Trophoblast cell (in vitro differentiated cells and primary cell): ENCODE data around the gene LACTBL1.

Experiments
- DNase-seq, 2 donors: peaks; one replicate each; pipeline ENCODE4 v3.0.0-alpha.2; 2016
- H2AFZ ChIP-seq: 2 replicates; pipeline ENCODE4 v1.6.1; 2013; ENCODE audit warnings: low read length, moderate library complexity, mild to moderate bottlenecking; ENCODE audit not compliant: insufficient read depth, poor library complexity
- H2AK5ac ChIP-seq: 2 replicates; pipeline ENCODE4 v1.6.1; 2013; ENCODE audit warnings: mild to moderate bottlenecking, low read length
- H2BK120ac ChIP-seq: 2 replicates; pipeline ENCODE4 v1.6.1; 2013; ENCODE audit warnings: low read length, mild to moderate bottlenecking, moderate library complexity; ENCODE audit not compliant: insufficient read depth, poor library complexity
- H2BK12ac ChIP-seq: 2 replicates; pipeline ENCODE4 v1.6.1; 2013; ENCODE audit warnings: mild to moderate bottlenecking, low read length, moderate library complexity
- H2BK5ac ChIP-seq: 2 replicates; pipeline ENCODE4 v1.6.1; 2013; ENCODE audit warnings: low read length, low read depth, moderate library complexity, mild to moderate bottlenecking; ENCODE audit not compliant: poor library complexity
- H3K14ac ChIP-seq: 2 replicates; pipeline ENCODE4 v1.6.1; 2013; ENCODE audit warnings: mild to moderate bottlenecking, low read length
- H3K18ac ChIP-seq: 2 replicates; pipeline ENCODE4 v1.6.1; 2013; ENCODE audit warnings: mild to moderate bottlenecking, low read length
- H3K23ac ChIP-seq: 2 replicates; pipeline ENCODE4 v1.6.1; 2013; ENCODE audit warnings: low read length
- H3K27ac ChIP-seq: 2 replicates; pipeline ENCODE4 v1.5.1; 2013; ENCODE audit warnings: low read depth, mild to moderate bottlenecking, inconsistent platforms, low read length, moderate library complexity
- H3K27me3 ChIP-seq: 2 replicates; pipeline ENCODE4 v1.6.1; 2013; ENCODE audit warnings: inconsistent platforms, mild to moderate bottlenecking, low read length, moderate library complexity; ENCODE audit not compliant: insufficient read depth
- H3K36me3 ChIP-seq, 2 experiments: 1 replicate in 1 of 2; 2 replicates in 1 of 2; pipeline ENCODE4 v1.6.1; 2013; ENCODE audit warnings: low read length in 2 of 2, mild to moderate bottlenecking in 2 of 2, moderate library complexity in 1 of 2; ENCODE audit not compliant: insufficient read depth in 2 of 2, control insufficient read depth in 1 of 2
- H3K4ac ChIP-seq: 2 replicates; pipeline ENCODE4 v1.6.1; 2013; ENCODE audit warnings: low read depth, mild to moderate bottlenecking, low read length, moderate library complexity
- H3K4me1 ChIP-seq, 2 experiments: 1 replicate in 1 of 2; 2 replicates in 1 of 2; pipeline ENCODE4 v1.6.1; 2013; ENCODE audit warnings: low read length in 2 of 2, mild to moderate bottlenecking in 2 of 2, moderate library complexity in 1 of 2; ENCODE audit not compliant: insufficient read depth in 2 of 2, control insufficient read depth in 1 of 2
- H3K4me2 ChIP-seq: 2 replicates; pipeline ENCODE4 v1.6.1; 2013; ENCODE audit warnings: inconsistent platforms, mild to moderate bottlenecking, low read length, moderate library complexity
- H3K4me3 ChIP-seq: 2 replicates; pipeline ENCODE4 v1.5.1; 2013; ENCODE audit warnings: mild to moderate bottlenecking, low read depth, low read length, inconsistent platforms
- H3K79me1 ChIP-seq: one replicate; pipeline ENCODE4 v1.6.1; 2013; ENCODE audit warnings: low read length
- H3K79me2 ChIP-seq: 2 replicates; pipeline ENCODE4 v1.6.1; 2013; ENCODE audit warnings: low read length, mild to moderate bottlenecking; ENCODE audit not compliant: control insufficient read depth, insufficient read depth, poor library complexity
- H3K9ac ChIP-seq: 2 replicates; pipeline ENCODE4 v1.6.1; 2013; ENCODE audit warnings: mild to moderate bottlenecking, low read length
- H3K9me3 ChIP-seq: 2 replicates; pipeline ENCODE4 v1.6.1; 2013; ENCODE audit warnings: low read depth, mild to moderate bottlenecking, control low read depth, inconsistent platforms, low read length; ENCODE audit not compliant: insufficient read depth
- H4K12ac ChIP-seq: 2 replicates; pipeline ENCODE4 v1.6.1; 2013; ENCODE audit warnings: low read depth, mild to moderate bottlenecking, low read length, moderate library complexity
- H4K8ac ChIP-seq: 2 replicates; pipeline ENCODE4 v1.6.1; 2013; ENCODE audit warnings: low read depth, mild to moderate bottlenecking, low read length, moderate library complexity
- H4K91ac ChIP-seq: one replicate; pipeline ENCODE4 v1.6.1; 2013; ENCODE audit warnings: low read depth, mild to moderate bottlenecking, low read length, moderate library complexity
- WGBS: extraction: QIAGEN DNeasy Blood & Tissue Kit; methylation state at CpG from one replicate; pipeline ENCODE4 v1.1.7; 2013; ENCODE audit warnings: missing lambda C conversion rate; ENCODE audit not compliant: insufficient read length, insufficient coverage; ENCODE audit errors: extremely low coverage; 5-methylcytosine and 5-hydroxymethylcytosine counted together

LACTBL1 gene

GRCh38 chr1:22959545-22960360 is 12.9 kb downstream of the LACTBL1 start:
- Histone ChIP-seq H3K9me3 (no peaks in the 10 kb centered on the region), H3K4me1 (no peaks in the 10 kb centered on the region), H3K9ac (no peak overlapping the region), H4K12ac (no peak overlapping the region), H3K14ac (no peak overlapping the region), H2BK12ac (no peak overlapping the region), H4K8ac (no peak overlapping the region), H3K4me2 (no peak overlapping the region), H3K23ac (no peak overlapping the region), H3K18ac (no peak overlapping the region), H3K36me3 (no peaks in the 10 kb centered on the region), H3K4me3 (no peak overlapping the region), H3K79me2 (no peaks in the 10 kb centered on the region), H2BK120ac (no peak overlapping the region), H3K4ac (no peak overlapping the region), H2AFZ (no peak overlapping the region), H3K79me1 (no peaks in the 10 kb centered on the region), H2BK5ac (no peak overlapping the region), H3K27ac (no peak overlapping the region), H3K27me3 (no peaks in the 10 kb centered on the region), H2AK5ac (no peak overlapping the region), H4K91ac (no peak overlapping the region)
- DNase-seq = no peak
- no CpG with 5 or more reads among the region's 7 CpGs for WGBS

GRCh38 chr1:22958556-22958955 is 14.1 kb downstream of the LACTBL1 start:
- Histone ChIP-seq H3K9ac (no peak overlapping the region), H3K4ac (no peak overlapping the region), H2BK5ac (no peak overlapping the region), H3K4me3 (no peak overlapping the region), H2BK12ac (no peak overlapping the region), H3K36me3 (no peaks in the 10 kb centered on the region), H3K18ac (no peak overlapping the region), H3K79me1 (no peaks in the 10 kb centered on the region), H3K27ac (no peak overlapping the region), H3K23ac (no peak overlapping the region), H4K91ac (no peak overlapping the region), H3K14ac (no peak overlapping the region), H2AFZ (no peak overlapping the region), H3K9me3 (no peaks in the 10 kb centered on the region), H3K4me2 (no peak overlapping the region), H3K79me2 (no peaks in the 10 kb centered on the region), H3K4me1 (no peaks in the 10 kb centered on the region), H4K12ac (no peak overlapping the region), H2AK5ac (no peak overlapping the region), H4K8ac (no peak overlapping the region), H3K27me3 (peaks cover 5% of the 10 kb centered on the region), H2BK120ac (no peak overlapping the region)
- WGBS = no CpG with 5 or more reads among the region's 9 CpGs
- no peak for DNase-seq

- Histone ChIP-seq H2AFZ (no peak overlapping the region), H3K18ac (no peak overlapping the region)
Measured at GRCh38 chr1:22957066-22957465, 15.6 kb downstream of the LACTBL1 start.

GRCh38 chr1:22955146-22955545 is 17.5 kb downstream of the LACTBL1 start:
- no CpG with 5 or more reads among the region's 7 CpGs for WGBS

More at GRCh38 chr1:22957066-22957465, 15.6 kb downstream of the LACTBL1 start:
- WGBS = no CpG with 5 or more reads among the region's 3 CpGs
- Histone ChIP-seq H3K36me3 (no peaks in the 10 kb centered on the region), H4K91ac (no peak overlapping the region), H2BK12ac (no peak overlapping the region), H3K9me3 (no peaks in the 10 kb centered on the region), H2BK5ac (no peak overlapping the region), H2AK5ac (no peak overlapping the region), H3K27me3 (peaks cover 13% of the 10 kb centered on the region), H3K27ac (no peak overlapping the region), H3K4ac (no peak overlapping the region), H2BK120ac (no peak overlapping the region), H3K9ac (no peak overlapping the region), H4K8ac (no peak overlapping the region), H3K4me1 (no peaks in the 10 kb centered on the region), H4K12ac (no peak overlapping the region), H3K79me1 (no peaks in the 10 kb centered on the region), H3K4me2 (no peak overlapping the region), H3K4me3 (no peak overlapping the region), H3K23ac (no peak overlapping the region), H3K79me2 (no peaks in the 10 kb centered on the region), H3K14ac (no peak overlapping the region)
- no peak for DNase-seq

More at GRCh38 chr1:22955146-22955545, 17.5 kb downstream of the LACTBL1 start:
- H3K9me3 ChIP-seq = no peaks in the 10 kb centered on the region
- H3K9ac ChIP-seq = no peak overlapping the region
- H3K27ac ChIP-seq = no peak overlapping the region
- no peak overlapping the region for H2AFZ ChIP-seq
- H3K4me1 ChIP-seq = no peaks in the 10 kb centered on the region
- H3K14ac ChIP-seq = no peak overlapping the region
- H3K4ac ChIP-seq = no peak overlapping the region
- H2BK120ac ChIP-seq = no peak overlapping the region
- H4K12ac ChIP-seq = no peak overlapping the region
- no peak overlapping the region for H2BK12ac ChIP-seq
- no peak overlapping the region for H3K23ac ChIP-seq
- no peak overlapping the region for H4K8ac ChIP-seq
- no peak overlapping the region for H2AK5ac ChIP-seq
- no peaks in the 10 kb centered on the region for H3K79me2 ChIP-seq
- no peaks in the 10 kb centered on the region for H3K79me1 ChIP-seq
- H3K4me2 ChIP-seq = no peak overlapping the region
- H4K91ac ChIP-seq = no peak overlapping the region
- H2BK5ac ChIP-seq = no peak overlapping the region
- no peak overlapping the region for H3K4me3 ChIP-seq
- no peaks in the 10 kb centered on the region for H3K36me3 ChIP-seq
- peaks cover 13% of the 10 kb centered on the region for H3K27me3 ChIP-seq
- no peak for DNase-seq
- H3K18ac ChIP-seq = no peak overlapping the region
